Fibroblast of pulmonary artery (primary cell): ENCODE data around the gene GFER.

Source experiments
- DNase-seq: peaks from one replicate; pipeline ENCODE4 v3.0.0-alpha.2; 2010; ENCODE audit warnings: low read depth
- H3K4me3 ChIP-seq: replicated peaks from 2 replicates; pipeline ENCODE4 v1.5.1; 2011; ENCODE audit warnings: low read depth, mild to moderate bottlenecking, control low read depth, low read length, moderate library complexity
- CTCF ChIP-seq: IDR thresholded peaks from 2 replicates; pipeline ENCODE4 v1.5.1; 2011; ENCODE audit warnings: mild to moderate bottlenecking, control low read depth, low read length, inconsistent platforms; ENCODE audit errors: missing control alignments

GFER gene

GRCh38 chr16:2001456-2002355 lies 17.7 kb downstream of the GFER start:
- no peak for TF ChIP-seq CTCF
- no peak for DNase-seq
- H3K4me3 ChIP-seq: no peak overlapping the region

GRCh38 chr16:2002406-2003230 lies 18.6 kb downstream of the GFER start:
- DNase-seq: no peak
- TF ChIP-seq CTCF: no peak
- no peak overlapping the region for H3K4me3 ChIP-seq

- TF ChIP-seq CTCF: no peak
- no peak for DNase-seq
- H3K4me3 ChIP-seq: no peak overlapping the region
Observed at GRCh38 chr16:2003231-2003826, 19.3 kb downstream of the GFER start.

- TF ChIP-seq CTCF: peak; percentile 89
- DNase-seq: peak; percentile 84
- no peak overlapping the region for H3K4me3 ChIP-seq
Observed at GRCh38 chr16:2003827-2004641, 20.0 kb downstream of the GFER start.

- no peak overlapping the region for H3K4me3 ChIP-seq
- TF ChIP-seq CTCF: no peak
- DNase-seq: no peak
Observed at GRCh38 chr16:2004795-2005517, 21.0 kb downstream of the GFER start.

GRCh38 chr16:2005646-2006045 lies 21.7 kb downstream of the GFER start:
- no peak for DNase-seq
- no peak for TF ChIP-seq CTCF

More at GRCh38 chr16:2005646-2006045, 21.7 kb downstream of the GFER start:
- no peak overlapping the region for H3K4me3 ChIP-seq
